GM21529 (cell line): Measurements from ENCODE around the gene MID1IP1.
A peak's percentile ranks its signal among the peaks of the same experiment; 100 is the strongest.

Experiments used
- ATAC-seq: cut with Tn5 transposase; IDR thresholded peaks from one replicate; pipeline ENCODE4 v1.9.1; 2021; ENCODE audit not compliant: unreplicated experiment

Gene MID1IP1

GRCh38 chrX:38800981-38801845 is at the start of gene MID1IP1:
TSS of gene MID1IP1 (plus strand) at chrX:38801459. CDS start at chrX:38804947, 3,488 bp downstream.
- peak; percentile 35 for ATAC-seq

GRCh38 chrX:38754102-38754790 is 47.0 kb upstream of the MID1IP1 start:
- no peak for ATAC-seq

- ATAC-seq, result no peak
Observed at GRCh38 chrX:38754818-38755718, 46.2 kb upstream of the MID1IP1 start.

GRCh38 chrX:38760883-38761282 is 40.4 kb upstream of the MID1IP1 start:
- ATAC-seq, result no peak

GRCh38 chrX:38768079-38768478 is 33.2 kb upstream of the MID1IP1 start:
- no peak for ATAC-seq

GRCh38 chrX:38770152-38770551 is 31.1 kb upstream of the MID1IP1 start:
- no peak for ATAC-seq

GRCh38 chrX:38774249-38774648 is 27.0 kb upstream of the MID1IP1 start:
- no peak for ATAC-seq

- no peak for ATAC-seq
Observed at GRCh38 chrX:38796946-38797345, 4.3 kb upstream of the MID1IP1 start.

GRCh38 chrX:38798956-38799355 is 2.3 kb upstream of the MID1IP1 start:
- ATAC-seq, result no peak

- ATAC-seq, result no peak
Observed at GRCh38 chrX:38799995-38800580, 1.2 kb upstream of the MID1IP1 start.

- ATAC-seq, result no peak
Observed at GRCh38 chrX:38803243-38803587, 2.0 kb downstream of the MID1IP1 start.

- peak; percentile 61 for ATAC-seq
Observed at GRCh38 chrX:38803588-38804431, 2.6 kb downstream of the MID1IP1 start.

- no peak for ATAC-seq
Observed at GRCh38 chrX:38804432-38804681, 3.1 kb downstream of the MID1IP1 start.

GRCh38 chrX:38804682-38805431 is 3.6 kb downstream of the MID1IP1 start:
- ATAC-seq, result no peak

- no peak for ATAC-seq
Observed at GRCh38 chrX:38805432-38806389, 4.5 kb downstream of the MID1IP1 start.

GRCh38 chrX:38806875-38807621 is 5.8 kb downstream of the MID1IP1 start:
- no peak for ATAC-seq

- ATAC-seq, result no peak
Observed at GRCh38 chrX:38807873-38808272, 6.6 kb downstream of the MID1IP1 start.
